Panc1 (cell line): ENCODE data around the gene PSD4. TPM values are rescaled to one million over a fixed set of nuclear protein-coding genes. Genes with fewer than 3 reads are reported as not detected.
A peak's percentile ranks its signal among the peaks of the same experiment; 100 is the strongest.

Experiments
- ATAC-seq: fragments of 200-7000 bp; cut with Tn5 transposase; 2 replicates; pipeline ENCODE4 v1.9.1; 2020; ENCODE audit warnings: mild to moderate bottlenecking, moderate library complexity
- BruUV-seq: library from RNA; stranded (reverse); fragments of 400-500 nt; replicated peaks from 2 replicates; lab custom pipeline; 2021; lab: Mats Ljungman, UMichigan
- CTCF ChIA-PET: fragments of 300-600 bp; sonication (Branson Sonifier 250); formaldehyde crosslinking; loops from one replicate; lab custom pipeline; 2022; ENCODE audit warnings: antibody characterized with exemption; lab: Charles Lee
- POLR2A ChIA-PET: fragments of 300-600 bp; sonication (Branson Sonifier 250); formaldehyde crosslinking; loops from one replicate; lab custom pipeline; 2022; ENCODE audit warnings: antibody characterized with exemption; lab: Charles Lee
- DNase-seq: peaks from one replicate; pipeline ENCODE4 v3.0.0-alpha.2; 2010; ENCODE audit warnings: low read depth, low spot score
- H3K27ac ChIP-seq: 2 replicates; pipeline ENCODE4 v1.5.1; 2011; ENCODE audit warnings: mild to moderate bottlenecking, low read length, inconsistent platforms
- H3K27me3 ChIP-seq: fragments of 200-500 bp; sonication (Bioruptor generic); 2 replicates; pipeline ENCODE4 v1.6.0; 2014; ENCODE audit warnings: low read length, inconsistent platforms; ENCODE audit not compliant: control insufficient read depth, insufficient read depth
- H3K36me3 ChIP-seq: fragments of 200-500 bp; sonication (Bioruptor generic); 2 replicates; pipeline ENCODE4 v1.5.1; 2014; ENCODE audit warnings: inconsistent platforms, mild to moderate bottlenecking, low read length, moderate library complexity; ENCODE audit not compliant: control insufficient read depth, insufficient read depth
- H3K4me1 ChIP-seq: 2 replicates; pipeline ENCODE4 v1.5.1; 2011; ENCODE audit warnings: inconsistent platforms, mild to moderate bottlenecking, low read length, moderate library complexity; ENCODE audit not compliant: control insufficient read depth, insufficient read depth
- H3K4me3 ChIP-seq, 2 experiments: 2 replicates each; pipeline ENCODE4 v1.5.1; 2011 to 2012; ENCODE audit warnings: low read depth in 2 of 2, low read length in 2 of 2, mild to moderate bottlenecking in 2 of 2, inconsistent platforms in 1 of 2, moderate library complexity in 1 of 2
- H3K9me3 ChIP-seq: fragments of 200-500 bp; sonication (Bioruptor generic); 2 replicates; pipeline ENCODE4 v1.5.1; 2014; ENCODE audit warnings: low read depth, mild to moderate bottlenecking, inconsistent platforms, low read length, moderate library complexity; ENCODE audit not compliant: control insufficient read depth, insufficient read depth
- CTCF ChIP-seq: fragments of 450-650 bp; IDR thresholded peaks from 2 replicates; pipeline ENCODE4 v1.5.1; 2017; ENCODE audit warnings: mild to moderate bottlenecking
- POLR2AphosphoS5 ChIP-seq: IDR thresholded peaks from 2 replicates; pipeline ENCODE4 v1.6.1; 2012; ENCODE audit warnings: mild to moderate bottlenecking, low read depth, low read length, moderate library complexity
- REST ChIP-seq, 2 experiments: IDR thresholded peaks; 2 replicates each; pipeline ENCODE4 v1.6.1; 2011 to 2012; ENCODE audit warnings: low read depth in 2 of 2, control low read depth in 1 of 2, low read length in 1 of 2, mild to moderate bottlenecking in 1 of 2, moderate library complexity in 1 of 2; ENCODE audit not compliant: insufficient read depth in 1 of 2
- SIN3A ChIP-seq: IDR thresholded peaks from 2 replicates; pipeline ENCODE4 v1.6.1; 2012; ENCODE audit warnings: low read depth, mild to moderate bottlenecking, low read length, moderate library complexity, borderline replicate concordance; ENCODE audit not compliant: insufficient read depth
- TCF7L2 ChIP-seq: IDR thresholded peaks from 2 replicates; pipeline ENCODE4 v1.6.1; 2011; ENCODE audit warnings: mild to moderate bottlenecking, low read depth, low read length, inconsistent platforms
- in situ Hi-C: cut with HindIII; loops from 2 replicates; pipeline ENCODE4 v1.10.0; 2016; ENCODE audit warnings: low sequenced_read_pairs, low pct_unique_long_range_greater_than_20kb
- intact Hi-C: fragments of 100-400 bp; cut with micrococcal nuclease; formaldehyde crosslinking; loops from one replicate; pipeline ENCODE4 v1.10.0; 2022; ENCODE audit not compliant: unreplicated experiment
- total RNA-seq: library from RNA; stranded (reverse); gene quantifications from one replicate; pipeline ENCODE4 v1.2.1, GENCODE V29; 2021; ENCODE audit not compliant: unreplicated experiment

Gene PSD4
- total RNA-seq, 1 experiment from 2014 or later, result 3.6 TPM

DNA sequence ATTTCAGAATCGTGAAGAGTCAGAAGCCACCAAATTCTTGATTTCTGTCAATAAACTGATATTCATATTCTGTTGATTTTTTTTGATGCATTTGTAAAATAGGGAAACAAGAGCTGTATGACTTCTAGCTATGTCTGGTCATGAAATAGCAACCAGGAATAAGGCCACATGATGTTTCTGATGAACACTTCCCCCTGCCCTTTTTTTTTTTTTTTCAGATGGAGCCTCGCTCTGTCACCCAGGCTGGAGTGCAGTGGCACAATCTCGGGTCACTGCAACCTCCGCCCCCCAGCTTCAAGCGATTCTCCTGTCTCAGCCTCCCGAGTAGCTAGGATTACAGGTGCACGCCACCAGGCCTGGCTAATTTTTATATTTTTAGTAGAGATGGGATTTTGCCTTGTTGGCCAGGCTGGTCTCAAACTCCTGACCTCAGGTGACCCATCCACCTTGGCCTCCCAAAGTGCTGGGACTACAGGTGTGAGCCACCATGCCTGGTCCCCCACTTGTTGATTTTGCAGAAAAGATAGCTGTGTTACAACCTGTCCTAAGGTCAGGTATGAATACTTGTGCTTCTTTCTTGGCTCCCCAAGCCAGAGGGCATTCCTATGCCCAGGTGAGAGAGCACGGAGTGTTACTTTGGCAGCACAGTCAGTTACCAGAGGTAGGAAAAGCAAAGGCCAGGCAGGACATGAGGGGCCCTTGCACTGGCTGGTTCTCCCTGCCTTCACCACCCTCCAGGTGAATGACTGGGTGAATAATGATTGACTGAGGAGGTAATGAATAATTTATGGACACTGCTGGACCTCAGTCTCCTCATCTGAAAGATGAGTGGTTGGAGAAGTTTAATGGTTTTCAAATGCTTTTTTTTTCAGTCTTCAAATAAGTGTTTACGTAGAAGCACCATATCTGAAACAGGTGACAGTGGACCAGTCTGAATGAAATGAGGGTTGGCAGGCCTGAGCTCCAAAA, 65.4 kb downstream of the PSD4 start:
- H3K9me3 ChIP-seq, result no peaks in the 10 kb centered on the region
- H3K27ac ChIP-seq, result peak overlapping the region; percentile 87
- no peaks in the 10 kb centered on the region for H3K27me3 ChIP-seq
- ChIA-PET CTCF (interaction anchor here (0.6 to 1.7 kb wide), 3 partner anchors 10 to 101 kb away, joined by 6 to 7 read pairs (median 6); no protein-coding TSS in a partner anchor), POLR2A (interaction anchor here (0.7 kb wide), 1 partner anchor 18 kb away, joined by 3 read pairs; no protein-coding TSS in a partner anchor)
- no TSS peak for BruUV-seq
- in situ Hi-C loops (no loop called here), intact Hi-C loops (no loop called here)
- H3K4me1 ChIP-seq, result peaks cover 21% of the 10 kb centered on the region
- H3K4me3 ChIP-seq, result no peak overlapping the region
- ATAC-seq (no peak), DNase-seq (no peak)
- H3K36me3 ChIP-seq, result no peaks in the 10 kb centered on the region
- TF ChIP-seq REST (IDR thresholded peaks at IDR 0.05; ENCODE audit: insufficient read depth in 1 of 2, low read depth in 2 of 2, low read length in 1 of 2), result no peak
- TF ChIP-seq TCF7L2, result no peak
- no peak for TF ChIP-seq CTCF
- TF ChIP-seq POLR2AphosphoS5, result no peak
- no peak for TF ChIP-seq SIN3A

DNA sequence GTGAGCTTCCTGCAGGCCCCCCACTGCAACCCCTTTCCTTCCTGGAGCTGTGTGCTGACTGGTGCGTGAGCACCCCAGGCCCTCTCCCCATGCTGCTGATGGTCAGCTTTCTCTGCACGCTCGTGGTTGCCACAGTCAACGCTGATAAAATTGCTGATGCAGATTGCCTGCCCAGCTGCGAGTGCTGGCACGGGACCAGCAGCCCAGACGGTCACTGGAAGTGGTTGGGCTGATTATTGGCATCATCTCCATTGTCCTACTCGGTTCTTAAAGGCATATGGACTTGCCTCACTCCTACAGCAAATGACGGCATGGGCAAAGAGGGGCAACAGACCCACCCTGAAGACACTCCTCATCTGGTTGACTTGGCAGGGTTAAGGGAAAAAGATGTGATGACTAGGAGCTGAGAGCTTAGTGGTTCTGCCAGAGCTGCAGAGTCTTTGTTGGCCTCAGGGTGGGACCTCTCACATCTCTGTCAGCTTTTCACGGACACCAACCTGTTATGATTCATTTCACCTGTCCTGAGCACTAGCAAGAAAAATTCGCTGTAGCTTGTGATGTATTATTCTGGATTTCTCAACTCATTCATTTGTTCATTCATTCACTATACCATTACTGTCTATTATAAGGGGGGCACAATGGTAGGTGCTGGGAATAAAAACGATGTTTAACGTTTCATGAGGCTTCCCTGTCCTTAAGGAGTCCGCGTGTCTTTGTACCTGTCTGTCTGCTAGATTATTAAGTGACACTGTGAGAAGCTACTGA, 66.6 kb downstream of the PSD4 start:
- no TSS peak for BruUV-seq
- Histone ChIP-seq H3K4me1 (peaks cover 21% of the 10 kb centered on the region), H3K36me3 (no peaks in the 10 kb centered on the region), H3K9me3 (no peaks in the 10 kb centered on the region), H3K4me3 (peak overlapping the region in 1 of 2 experiments; percentile 0; a peak in 1 of 4 replicates), H3K27me3 (no peaks in the 10 kb centered on the region), H3K27ac (peak overlapping the region; percentile 87)
- TF ChIP-seq POLR2AphosphoS5 (no peak), SIN3A (no peak), TCF7L2 (no peak), CTCF (no peak), REST (IDR thresholded peaks at IDR 0.05; ENCODE audit: insufficient read depth in 1 of 2, low read depth in 2 of 2, low read length in 1 of 2) (no peak)
- ChIA-PET CTCF (interaction anchor here (0.7 to 1.7 kb wide), 4 partner anchors 11 to 102 kb away, joined by 4 to 7 read pairs (median 6); no protein-coding TSS in a partner anchor), POLR2A (interaction anchor here (0.7 kb wide), 1 partner anchor 19 kb away, joined by 3 read pairs; no protein-coding TSS in a partner anchor)
- ATAC-seq, result peak; percentile 60
- intact Hi-C loops (no loop called here), in situ Hi-C loops (no loop called here)
- DNase-seq, result peak; percentile 61
